Inflammatory macrophage treated with lipopolysaccharide for 1 hour (primary cell): ENCODE results near the gene ADGRD1.
"Not testable (repeated sequence)": the region's sequence is repeated elsewhere in the genome, so short reads cannot be mapped to it uniquely, and the experiment has no call there.

Experiments used
- DNase-seq, 2 donors: peaks; one replicate each; pipeline ENCODE4 v3.0.0-alpha.2; 2020 to 2022

The ADGRD1 gene

DNA sequence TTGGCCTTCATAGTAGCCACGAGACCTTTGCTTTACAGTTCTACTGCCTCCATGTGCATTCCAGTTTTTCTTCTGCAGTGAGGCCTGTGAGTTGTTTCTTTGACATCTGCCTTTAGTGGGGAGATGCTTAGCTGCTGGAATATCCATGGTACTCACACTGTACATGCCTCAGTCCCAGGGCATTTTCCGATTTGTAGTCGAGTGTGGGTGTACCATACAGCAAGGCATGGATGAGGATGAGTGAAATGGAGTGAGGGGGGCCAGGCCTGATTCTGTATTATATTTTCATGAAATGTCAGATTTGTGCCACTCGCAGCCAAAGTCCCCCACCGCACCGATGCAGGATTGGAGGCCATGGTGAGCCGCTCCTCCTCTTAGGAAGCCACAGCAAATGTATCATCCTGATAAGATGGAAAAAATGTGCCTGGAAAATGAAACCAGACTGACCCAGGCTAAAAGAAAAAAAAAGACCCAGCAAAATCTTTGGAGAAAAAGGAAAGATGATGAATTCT, 173.0 kb downstream of the ADGRD1 start:
- no peak for DNase-seq

DNA sequence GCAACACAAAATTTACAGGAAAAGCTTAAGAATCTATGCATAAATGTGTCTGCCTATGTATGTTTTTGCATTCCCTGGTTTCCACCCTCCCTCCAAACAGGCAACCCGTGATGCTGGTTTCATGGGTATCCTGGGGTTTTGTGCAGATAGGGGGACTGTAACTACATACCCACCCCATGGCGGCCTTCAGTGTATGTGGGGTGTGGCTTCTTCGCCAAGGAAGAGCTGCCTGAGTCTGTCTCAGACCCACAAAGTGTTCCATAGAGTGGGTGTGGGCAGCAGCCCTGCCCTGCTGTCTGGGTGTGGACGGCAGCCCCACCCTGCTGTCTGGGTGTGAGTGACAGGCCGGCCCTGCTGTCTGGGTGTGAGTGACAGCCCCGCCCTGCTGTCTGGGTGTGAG, 174.8 kb downstream of the ADGRD1 start:
- no peak for DNase-seq

DNA sequence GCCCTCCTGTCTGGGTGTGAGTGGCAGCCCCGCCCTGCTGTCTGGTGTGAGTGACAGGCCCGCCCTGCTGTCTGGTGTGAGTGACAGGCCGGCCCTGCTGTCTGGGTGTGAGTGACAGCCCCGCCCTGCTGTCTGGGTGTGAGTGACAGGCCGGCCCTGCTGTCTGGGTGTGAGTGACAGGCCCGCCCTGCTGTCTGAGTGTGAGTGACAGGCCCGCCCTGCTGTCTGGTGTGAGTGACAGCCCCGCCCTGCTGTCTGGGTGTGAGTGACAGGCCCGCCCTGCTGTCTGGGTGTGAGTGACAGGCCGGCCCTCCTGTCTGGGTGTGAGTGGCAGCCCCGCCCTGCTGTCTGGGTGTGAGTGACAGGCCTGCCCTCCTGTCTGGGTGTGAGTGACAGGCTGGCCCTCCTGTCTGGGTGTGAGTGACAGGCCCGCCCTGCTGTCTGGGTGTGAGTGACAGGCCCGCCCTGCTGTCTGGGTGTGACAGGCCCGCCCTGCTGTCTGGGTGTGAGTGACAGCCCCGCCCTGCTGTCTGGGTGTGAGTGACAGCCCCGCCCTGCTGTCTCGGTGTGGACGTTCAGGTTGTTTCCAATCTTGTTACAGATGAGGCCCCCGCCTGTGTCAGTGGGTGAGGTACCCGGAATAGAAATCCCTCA, 175.4 kb downstream of the ADGRD1 start:
- not testable (repeated sequence) for DNase-seq

DNA sequence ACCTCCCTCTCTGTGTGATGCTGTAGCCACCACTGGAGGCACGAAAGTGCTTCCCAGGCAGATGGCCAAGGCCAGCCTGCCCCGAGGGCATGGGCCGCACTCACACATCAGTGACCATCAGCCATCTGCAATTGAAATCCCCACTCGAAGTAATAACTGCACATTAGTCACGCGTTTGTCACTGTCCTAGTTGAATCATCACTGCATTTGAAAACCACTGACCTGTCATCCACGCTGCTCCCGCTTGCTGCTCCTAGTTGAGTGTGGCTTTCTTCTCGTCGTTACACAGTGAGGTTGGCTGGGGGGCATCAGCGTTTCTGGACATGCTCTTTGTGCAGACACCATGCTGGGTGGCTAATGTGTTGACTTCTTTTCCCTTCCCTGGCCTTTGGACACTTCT, 176.1 kb downstream of the ADGRD1 start:
- no peak for DNase-seq

- DNase-seq = no peak
Measured at GRCh38 chr12:131130311-131130911, 176.7 kb downstream of the ADGRD1 start.

GRCh38 chr12:131131077-131131807, 177.5 kb downstream of the ADGRD1 start:
- no peak for DNase-seq

DNA sequence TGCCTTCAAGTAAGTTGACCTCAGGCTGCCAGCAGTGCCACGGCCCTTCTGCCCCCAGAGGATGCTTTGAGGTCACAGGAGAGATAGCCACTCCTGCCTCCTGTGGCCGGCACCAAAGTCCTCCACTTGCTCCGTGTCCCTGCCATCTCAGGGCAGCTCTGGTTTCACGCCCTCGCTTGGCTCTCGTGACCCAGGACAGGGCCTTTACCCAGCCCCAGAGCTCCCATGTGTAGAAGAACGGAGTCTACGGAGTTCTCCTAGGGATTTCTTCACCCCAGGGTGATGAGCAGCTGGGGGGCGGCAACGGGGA, 178.1 kb downstream of the ADGRD1 start:
- DNase-seq = no peak

DNA sequence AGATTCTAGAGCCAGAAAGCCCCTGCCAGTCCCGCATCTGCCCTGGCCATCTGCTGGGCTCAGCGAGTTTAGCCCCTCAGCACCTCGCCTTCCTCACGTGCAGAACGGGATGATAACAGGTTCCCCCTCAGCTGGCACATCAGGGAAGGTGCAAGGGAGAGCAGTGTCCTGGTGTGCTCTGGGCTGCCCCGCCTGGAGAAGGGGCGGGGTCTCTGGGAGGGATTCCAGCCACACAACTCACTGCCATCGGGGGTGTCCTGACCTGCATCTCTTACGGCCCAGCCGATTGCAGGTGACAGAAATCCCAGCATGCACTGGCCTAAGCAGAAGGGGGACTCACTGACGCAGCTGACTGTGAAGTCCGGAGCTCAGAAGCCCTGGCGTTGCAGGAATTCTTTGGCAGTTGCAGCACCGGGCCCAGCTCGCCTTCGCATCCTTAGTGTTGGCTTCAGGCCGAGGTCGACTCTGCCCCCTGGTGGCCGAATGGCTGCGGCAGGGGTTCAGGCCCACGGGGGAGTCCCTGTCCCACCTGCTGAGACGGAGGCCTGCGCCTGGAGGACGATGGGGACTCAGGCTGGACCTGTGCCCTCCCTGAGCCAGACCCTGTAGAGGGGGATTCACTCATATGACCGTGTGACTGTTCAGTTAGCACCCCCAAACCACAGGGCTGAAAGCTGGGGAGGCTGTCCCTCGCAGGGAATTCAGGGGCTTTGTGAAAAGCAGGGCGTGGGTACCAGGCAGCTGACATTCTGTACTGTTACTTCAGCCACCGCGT, 178.6 kb downstream of the ADGRD1 start:
- peak; percentile 25 to 74 for DNase-seq

DNA sequence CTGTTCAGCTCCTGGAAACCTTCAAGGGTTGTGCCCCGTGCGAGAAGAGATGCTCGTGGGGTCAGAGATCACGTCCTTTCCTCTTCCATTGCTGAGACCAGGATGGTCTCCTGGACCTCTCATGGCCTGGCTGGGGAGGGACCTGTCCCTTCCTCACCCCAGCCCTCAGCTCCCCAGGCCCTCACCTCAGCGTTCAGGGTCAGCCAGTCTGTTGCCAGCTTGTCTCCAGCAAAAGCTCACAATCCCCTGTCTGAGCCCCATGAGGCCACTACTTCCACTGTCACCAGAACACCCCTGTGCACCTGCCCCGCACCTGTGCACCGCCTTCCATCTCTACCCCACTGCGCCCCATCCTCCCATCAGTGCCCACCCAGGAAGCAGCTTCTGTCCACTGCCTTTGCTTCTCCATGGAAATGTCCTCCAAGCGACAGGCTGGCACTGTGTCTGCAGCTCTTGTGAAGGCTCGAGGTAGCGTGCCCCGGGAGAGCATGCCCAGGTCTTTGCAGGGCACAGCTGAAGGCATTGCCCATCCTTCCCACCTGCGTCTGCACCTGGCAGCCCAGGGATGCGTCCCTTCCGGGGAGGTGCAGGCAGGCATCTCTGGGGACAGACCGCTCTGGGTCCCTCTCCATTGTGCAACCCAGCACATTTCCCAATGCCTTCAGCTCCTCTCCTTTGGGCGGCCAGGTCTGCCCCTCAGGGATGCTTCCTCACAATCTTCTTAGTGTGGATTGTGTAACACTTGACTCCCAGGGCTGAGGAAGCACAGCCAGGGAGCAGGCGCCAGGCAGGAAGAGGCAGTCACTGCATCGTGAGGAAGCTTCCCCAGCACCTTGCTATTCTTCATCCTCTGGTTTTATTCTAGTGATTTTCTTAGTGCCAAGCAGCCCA, 179.6 kb downstream of the ADGRD1 start:
- peak in 1 of 2 donors; percentile 12 for DNase-seq

- DNase-seq = no peak
Measured at GRCh38 chr12:131133994-131134393, 180.3 kb downstream of the ADGRD1 start.

DNA sequence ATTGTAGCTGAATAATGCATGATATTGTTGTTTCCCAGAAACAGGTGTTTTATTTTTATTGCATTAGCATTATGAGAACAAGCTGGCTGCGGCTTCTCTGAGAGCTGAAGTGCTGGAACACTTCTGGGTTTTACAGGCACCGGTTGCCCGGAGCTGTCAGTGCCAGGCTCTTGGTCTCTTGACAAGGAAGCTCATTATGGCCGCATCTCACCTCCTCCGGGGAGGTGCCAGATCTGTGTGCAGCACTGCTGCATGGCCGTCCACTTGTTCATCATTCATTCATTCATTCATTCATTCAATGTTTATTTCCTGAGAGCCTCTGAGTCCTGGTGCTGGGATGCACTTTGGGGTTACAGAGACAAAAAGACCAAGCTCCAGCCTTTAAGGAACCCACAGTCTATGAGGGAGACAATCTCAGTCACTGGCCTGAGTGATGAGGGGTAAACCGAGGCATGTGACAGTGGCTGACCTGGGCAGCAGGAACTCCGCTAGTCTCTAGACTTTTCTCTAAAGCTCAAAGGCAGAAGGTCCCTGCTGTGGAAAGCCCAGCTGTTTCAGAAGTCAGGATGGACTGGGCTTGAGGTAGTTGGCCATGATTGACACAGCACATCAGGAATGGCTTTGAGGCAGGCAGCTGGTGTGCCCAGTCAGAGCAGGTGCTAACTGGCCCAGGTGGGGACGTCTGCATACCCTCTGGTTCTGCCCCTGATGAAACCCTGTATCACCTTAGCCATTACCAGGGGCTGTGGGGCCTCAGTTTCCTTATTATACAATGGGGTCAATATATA, 181.0 kb downstream of the ADGRD1 start:
- no peak for DNase-seq

GRCh38 chr12:131135311-131135785, 181.6 kb downstream of the ADGRD1 start:
- DNase-seq = no peak

DNA sequence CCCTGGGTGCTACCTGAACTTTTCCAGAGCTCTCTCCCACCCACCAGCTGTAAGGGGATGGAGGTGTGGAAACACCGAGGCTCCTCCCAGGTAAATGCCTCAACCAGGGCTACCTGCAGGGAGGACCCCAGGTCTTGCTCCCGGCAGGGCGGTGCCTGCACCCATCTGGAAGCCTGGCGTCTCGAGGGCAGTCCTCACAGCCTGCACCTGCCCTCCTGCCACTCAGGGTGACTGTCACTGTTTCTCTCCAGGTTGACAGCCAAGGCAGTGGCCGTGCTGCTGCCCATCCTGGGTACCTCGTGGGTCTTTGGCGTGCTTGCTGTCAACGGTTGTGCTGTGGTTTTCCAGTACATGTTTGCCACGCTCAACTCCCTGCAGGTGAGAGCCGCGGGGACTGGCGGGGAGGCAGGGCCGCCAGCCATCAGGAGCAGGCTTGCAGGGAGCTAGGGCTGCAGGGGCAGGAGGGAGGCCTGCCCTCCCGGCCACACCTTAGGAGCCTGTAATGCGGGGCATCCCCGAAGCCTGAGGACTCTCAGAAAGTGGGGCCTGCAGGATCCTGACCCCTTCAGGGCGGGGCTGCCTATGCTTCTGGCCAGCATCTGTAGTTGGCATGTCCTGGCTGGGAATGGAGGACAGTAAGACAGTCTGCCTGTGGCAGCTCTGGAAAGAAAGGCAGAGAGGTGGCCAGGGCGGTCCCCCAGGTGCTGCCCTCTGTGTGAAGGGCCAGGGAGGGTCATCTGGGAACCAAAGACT, 182.3 kb downstream of the ADGRD1 start:
- no peak for DNase-seq

DNA sequence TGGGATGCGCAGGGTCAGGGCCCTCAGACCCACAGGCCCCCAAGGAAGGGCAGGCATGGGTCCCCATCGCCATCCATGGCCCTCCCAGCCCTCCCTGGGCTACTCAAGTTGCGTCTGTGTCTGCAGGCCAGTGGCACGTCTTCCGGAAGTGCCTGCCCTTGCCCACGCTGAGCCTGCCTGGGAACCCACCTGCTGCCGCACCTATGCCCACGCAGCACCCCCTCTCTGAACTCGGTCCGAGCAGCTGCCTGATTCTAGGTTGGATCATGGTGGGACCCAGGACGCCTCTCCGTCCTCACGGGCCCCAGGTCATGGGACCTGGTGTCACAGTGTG, 182.8 kb downstream of the ADGRD1 start:
- no peak for DNase-seq

DNA sequence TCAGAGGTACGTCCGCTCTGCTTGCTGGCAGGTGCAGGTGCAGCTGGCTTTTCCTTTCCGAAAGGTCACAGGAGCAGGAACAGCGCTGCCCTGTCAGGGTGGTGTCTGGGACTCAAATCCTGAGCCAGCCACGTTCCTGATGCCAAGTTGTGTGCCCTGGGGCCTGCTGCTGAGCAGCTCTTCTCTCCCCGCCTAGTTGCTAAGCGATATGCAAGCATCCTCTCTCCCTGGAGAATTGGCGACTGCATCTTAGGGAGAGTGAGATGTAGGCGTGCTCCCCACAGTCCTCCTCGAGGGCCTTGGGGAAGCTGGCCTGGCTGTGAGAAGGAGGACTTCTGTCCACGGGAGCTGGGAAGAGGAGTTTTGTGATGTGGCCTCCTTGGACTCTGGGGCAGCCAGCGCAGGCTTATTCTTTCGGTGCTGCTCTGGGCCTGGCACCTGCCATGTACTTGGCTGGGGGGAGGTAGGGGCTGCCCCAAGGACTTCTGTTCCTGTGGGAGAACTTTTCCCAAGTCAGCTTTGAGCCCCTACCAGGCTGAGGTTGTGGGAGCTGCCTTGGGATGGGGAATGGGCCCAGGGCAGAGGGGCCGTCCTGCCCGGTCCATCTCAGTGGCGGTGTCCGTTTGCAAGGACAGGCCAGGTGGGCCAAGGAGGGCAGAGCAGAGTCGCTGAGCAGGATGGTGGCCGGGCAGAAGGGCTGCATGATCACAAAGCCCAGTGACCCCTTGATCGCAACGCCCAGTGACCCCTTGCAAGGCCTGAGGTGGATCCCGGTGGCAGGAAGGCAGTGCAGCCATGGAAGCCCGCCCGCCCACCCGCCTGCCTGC, 183.5 kb downstream of the ADGRD1 start:
- no peak for DNase-seq

- peak in 1 of 2 donors; percentile 6 for DNase-seq
Measured at GRCh38 chr12:131137836-131138637, 184.3 kb downstream of the ADGRD1 start.

- DNase-seq = no peak
Measured at GRCh38 chr12:131138638-131139362, 185.1 kb downstream of the ADGRD1 start.
